HG02938 (cell line): ENCODE measurements around the gene DMXL1.
A peak's percentile ranks its signal among the peaks of the same experiment; 100 is the strongest.

ENCODE experiments used
- ATAC-seq: cut with Tn5 transposase; IDR thresholded peaks from one replicate; pipeline ENCODE4 v1.9.1; 2021; ENCODE audit warnings: mild to moderate bottlenecking, moderate library complexity; ENCODE audit not compliant: unreplicated experiment

Gene DMXL1

DNA sequence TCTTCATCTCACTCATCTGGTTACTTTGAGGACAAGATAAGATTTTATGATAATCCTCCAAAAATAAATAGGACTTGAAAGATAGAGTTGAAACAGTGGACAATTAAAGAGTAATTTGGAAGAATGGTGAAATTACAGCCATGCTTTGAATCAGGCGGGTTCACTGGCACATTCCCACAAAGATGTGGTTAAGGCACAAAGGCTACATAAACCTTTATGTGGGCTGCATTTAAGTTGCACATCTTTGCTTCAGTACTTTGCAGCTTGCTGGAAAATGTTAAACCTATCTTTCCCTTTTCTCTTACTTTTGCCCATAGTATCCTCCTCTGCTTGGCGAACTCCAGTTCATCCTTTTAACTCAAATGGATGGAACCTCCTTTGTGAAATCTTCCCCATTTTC, 192.8 kb downstream of the DMXL1 start:
- ATAC-seq = no peak

DNA sequence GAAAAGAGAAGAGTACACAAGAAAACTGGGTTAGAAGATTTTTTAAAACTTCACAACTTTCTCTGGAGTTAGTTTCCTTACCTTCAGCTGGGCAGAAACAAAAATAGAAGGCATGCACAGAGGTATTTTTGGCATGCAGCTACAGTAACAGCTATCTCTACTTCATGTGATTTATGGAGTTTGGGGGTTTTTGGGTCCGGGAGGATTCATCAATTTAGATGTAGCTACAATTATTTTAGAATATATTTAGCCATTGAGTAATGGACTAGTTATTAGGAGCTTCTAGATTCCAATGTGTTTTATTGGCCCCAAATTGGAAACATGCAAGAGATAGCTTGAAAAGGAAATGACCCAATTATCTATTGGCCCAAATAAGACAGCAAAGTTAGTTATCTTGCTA, 193.3 kb downstream of the DMXL1 start:
- ATAC-seq = no peak

DNA sequence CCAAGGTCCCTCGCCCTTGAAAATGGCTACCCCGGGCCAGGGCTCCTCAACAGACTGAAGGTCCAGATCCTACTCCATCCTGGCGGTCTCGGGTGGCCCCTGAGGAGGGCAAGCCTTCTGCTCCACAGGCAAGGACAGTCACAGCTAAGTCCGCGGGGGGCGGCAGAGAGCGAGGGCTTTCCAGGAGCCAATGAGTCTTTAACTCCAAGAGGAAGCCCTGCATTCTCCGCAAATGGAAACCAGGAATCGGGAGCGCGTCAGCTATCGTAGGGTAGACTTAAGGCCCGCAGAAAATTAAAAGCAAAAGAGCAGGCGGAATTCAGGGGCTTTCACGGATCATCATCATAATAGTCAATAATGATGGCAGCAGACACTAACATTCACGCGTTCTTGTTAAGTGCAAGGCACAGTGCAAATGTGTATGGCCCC, 197.1 kb downstream of the DMXL1 start:
- peak; percentile 88 for ATAC-seq

DNA sequence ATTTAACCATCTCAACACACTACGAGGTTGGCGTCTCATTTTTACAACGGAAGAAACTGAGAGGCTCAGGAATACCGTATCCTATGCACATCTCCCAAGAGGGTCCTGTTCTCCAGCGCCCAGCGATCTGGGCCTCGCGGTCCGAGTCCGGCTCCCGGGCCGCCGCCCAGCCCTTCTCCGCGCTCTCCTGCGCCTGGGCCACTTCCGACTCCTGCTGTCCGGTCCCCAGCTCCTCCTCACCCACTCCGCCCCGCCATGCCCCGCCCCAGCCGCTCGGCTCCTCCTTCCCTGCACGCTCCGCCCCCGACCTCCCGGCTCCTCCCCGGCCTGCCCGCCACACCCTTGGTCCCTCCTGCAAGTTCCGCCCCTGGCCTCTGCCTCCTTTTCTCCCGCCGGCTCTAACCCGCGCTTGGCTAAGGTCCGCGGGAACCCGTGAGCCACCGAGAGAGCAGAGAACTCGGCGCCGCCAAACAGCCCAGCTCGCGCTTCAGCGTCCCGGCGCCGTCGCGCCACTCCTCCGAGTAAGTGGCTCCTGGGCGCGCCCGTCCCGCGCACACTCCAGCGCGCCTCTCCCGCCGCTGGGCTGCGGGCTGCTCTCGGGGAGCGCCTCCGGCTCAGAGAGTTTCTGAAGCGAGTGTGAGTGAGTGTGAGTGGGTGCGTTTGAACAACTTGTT, 197.6 kb downstream of the DMXL1 start:
- ATAC-seq = peak; percentile 82

DNA sequence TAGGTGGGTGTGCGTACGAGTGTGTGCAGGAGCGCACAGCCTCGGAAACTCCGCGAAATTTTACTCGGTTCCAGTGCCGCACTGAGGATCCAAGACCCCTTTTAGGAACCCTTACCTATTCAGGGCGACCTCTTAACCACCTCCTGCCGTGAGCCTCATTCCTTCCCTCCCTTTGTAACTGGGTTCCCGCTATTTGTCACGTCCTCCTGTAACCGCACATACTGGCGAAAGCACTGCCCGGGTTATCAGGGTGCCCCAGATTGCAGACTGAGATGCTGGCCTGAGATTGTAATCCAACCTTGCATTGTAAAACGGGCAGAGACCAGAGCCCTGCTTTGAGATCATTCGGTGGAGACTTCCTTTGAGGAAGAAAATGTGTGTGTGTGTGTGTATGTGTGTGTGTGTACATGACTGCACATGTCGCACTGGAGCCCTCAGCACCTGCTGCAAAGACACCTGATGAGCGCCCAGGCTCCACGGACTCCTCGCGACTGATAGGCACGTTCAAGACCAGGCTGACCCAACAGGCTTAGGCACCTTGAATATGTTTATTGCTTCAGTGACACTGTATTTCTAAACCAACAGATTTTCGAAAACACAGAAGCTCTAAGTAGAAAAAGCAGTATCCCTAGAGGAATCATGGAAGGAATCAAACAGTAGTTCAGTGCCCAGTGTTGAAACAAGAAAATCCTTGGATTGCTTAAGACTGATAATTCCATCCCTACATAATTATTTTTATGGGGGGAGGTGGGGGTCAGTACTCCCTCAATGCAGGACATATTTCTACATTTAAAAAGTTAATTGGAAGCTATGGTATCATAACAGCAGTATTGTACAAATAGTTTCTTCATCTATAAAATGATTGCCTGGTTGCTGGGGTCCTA, 198.4 kb downstream of the DMXL1 start:
- peak; percentile 5 for ATAC-seq

DNA sequence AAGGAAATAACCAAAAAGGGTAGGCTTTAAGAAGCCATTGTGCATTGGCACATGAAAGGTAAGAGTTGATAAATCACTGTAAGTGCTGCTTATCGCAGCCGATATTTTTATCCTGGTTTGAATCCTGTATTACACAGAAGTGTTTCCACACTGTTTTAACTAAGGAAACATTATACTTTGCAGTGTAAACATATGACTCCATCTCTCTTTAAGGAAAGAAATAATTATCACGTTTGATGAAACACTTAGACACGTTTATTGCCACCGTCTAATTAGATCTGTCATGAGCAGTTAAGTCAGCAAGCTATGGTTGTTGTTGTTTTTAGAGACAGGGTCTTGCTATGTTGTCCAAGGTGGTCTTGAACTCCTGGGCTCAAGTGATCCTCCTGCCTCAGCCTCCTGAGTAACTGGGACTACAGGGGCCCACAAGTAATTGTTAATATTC, 199.3 kb downstream of the DMXL1 start:
- ATAC-seq = no peak

DNA sequence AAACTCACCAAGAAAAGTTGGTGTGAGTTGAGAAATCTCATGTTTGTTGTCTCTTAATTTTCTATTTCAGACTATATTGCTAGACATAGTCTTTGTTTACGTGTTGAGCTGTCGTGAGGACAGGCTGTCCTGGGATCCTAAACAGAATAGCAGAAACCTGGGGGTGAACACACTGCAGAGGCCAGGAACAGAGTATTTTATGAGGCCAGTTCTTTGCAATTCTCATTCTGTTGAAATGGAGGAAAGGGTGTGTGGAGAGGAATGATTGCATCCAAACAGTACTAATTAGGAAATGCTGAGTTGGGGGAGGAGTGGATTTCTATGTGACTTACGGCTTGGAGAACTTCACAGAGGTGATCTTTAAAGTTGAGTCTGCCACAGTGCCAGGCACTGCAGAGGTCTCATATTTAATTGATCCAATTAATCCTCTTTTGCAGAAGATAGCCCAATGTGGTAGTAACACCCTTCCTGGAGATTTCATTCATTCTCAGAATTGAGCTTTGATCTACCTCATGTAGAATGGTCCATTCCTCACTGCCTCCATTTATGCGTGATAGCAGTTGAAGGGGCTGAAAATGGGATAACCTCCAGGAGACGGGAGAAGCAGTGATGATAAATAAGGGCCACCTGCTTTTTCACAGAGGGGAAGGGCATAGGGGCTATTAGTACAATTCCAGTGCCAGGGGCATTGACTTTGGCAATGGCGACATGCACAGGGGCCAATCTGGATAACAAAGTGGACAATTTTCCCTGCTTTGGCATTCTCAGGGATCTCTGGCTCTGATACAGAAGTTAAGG, 200.3 kb downstream of the DMXL1 start:
- no peak for ATAC-seq

DNA sequence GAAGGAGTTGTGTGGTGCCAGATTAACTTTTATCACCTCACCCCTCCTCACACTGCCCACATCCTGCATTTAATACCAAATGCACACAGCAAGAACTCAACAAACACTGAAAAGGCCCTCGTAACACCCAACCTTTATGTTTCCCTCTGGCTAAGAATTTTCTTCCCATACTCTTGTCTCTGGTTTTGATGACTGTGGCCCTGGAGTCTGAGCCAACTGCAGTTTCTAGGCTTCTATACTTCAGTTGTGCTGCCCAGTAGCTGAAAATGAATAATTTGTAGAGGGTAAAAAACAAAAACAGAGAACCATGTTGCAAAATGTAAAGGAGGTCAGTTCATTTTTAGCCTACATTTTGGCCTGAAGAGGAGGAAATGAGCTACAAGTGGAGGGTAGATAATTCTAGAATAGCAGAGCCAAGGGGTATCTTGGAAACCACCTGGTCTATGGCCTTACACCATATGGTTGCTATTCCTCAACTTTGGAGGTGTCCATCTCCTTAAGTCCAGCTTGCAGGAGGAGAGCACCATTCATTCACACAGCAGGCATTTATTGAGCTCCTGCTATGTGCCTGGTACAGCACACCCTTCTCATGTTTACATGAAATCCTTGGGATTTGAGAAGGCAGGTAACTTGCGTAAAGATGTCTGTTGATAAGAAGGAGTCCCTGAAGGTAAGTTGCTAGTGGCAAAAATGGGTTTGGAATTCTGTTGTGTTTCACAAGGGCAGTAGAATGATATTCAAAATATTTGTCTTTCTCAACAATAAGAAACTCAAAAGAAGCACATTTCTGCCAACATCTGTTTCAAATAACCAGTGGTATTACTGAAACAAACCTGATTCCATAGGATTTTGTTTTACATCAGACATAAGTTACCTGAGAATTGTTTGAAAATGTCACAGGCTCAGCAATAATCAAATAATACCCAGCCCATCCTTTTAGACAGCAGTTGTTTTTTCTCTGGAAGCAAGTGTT, 201.2 kb downstream of the DMXL1 start:
- ATAC-seq = no peak

DNA sequence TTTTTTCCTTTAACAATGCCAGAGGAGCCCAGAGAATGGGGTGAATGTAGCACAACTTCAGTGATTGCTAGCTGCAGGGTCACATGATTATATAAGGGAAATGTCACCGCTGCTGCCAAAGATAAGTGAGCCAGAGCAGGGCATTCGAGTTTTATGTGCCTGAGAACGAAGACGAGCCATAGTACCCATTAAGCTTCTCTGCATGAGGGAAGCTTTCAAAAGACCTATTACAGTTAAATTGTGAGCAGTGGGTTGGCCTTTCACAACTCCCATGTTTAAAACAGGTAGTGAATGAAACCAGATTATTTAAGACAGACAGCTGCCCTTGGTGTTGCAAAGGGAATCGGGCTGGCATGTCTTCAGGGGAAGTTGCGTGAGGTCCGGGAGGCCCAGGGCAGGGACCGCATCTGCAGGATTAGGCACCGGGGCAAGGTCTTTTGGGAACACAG, 202.5 kb downstream of the DMXL1 start:
- ATAC-seq = no peak

DNA sequence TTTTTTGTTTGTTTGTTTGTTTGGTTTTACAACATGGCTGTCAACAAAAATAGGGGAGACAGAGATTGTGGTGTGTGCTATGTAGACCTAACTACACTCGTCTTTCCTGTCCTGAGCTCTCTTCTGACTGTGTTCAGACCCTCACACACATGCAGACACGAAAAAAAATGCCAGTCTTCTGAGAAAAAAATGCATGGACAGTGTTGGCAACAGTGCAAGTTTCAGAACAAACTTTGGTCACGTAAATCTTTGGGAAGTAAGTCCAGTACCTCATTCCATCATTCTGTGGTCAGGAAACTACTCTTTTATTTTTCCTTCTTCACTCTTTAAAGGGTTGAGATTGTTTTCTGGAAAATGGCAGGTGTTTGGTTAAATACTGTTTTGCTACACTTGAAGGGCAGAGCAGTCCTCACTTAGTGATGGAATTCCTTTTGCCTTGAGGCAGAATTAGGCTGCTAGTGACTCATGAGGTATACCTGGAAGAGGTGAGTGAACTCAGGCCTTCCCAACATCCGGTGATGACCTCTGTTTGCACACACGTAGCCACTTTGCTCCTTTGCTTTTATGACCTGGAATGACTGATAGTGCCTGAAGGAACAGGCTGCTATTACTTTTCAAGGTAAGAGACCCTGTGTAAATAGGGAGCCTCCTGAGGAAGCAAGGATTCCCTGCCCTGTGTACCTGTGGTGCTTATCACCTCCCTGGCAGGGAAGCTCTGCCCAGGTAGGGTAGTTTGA, 203.3 kb downstream of the DMXL1 start:
- ATAC-seq = no peak

DNA sequence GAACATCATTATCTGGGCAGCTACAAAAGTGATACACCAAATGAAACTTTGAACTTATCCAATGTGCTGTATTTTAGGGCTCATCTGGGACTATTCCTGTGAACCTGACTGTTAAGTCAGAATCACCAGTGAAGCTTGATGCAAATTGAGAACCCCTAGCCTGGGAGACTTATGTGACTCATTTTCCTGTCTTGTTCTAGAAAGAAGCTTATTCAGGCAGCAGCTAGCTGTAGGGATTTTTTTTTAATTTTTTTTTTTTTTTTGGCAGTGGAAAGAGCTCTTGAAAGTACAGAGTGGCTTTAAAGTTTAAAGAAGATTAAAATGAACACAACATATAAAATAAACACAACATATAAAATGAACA, 203.9 kb downstream of the DMXL1 start:
- peak; percentile 36 for ATAC-seq

DNA sequence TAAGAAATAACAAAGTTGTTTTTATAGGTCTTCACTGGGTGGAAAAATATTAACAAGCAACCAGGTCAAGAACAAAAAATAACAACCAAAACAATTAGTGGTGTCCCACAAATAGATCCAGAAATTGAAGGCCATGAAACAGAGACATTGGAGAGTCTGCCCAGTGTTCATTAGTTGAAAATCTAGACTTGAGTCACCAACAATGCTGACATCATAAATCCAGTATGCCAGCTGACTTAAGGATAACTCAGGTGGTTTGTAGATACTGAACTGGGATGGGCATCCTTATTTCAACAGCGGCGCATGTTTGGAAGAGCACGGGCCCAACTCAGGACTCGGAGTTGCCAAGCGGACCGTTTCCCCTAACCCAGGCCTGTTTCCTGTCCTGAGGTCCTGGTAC, 204.3 kb downstream of the DMXL1 start:
- peak; percentile 3 for ATAC-seq

DNA sequence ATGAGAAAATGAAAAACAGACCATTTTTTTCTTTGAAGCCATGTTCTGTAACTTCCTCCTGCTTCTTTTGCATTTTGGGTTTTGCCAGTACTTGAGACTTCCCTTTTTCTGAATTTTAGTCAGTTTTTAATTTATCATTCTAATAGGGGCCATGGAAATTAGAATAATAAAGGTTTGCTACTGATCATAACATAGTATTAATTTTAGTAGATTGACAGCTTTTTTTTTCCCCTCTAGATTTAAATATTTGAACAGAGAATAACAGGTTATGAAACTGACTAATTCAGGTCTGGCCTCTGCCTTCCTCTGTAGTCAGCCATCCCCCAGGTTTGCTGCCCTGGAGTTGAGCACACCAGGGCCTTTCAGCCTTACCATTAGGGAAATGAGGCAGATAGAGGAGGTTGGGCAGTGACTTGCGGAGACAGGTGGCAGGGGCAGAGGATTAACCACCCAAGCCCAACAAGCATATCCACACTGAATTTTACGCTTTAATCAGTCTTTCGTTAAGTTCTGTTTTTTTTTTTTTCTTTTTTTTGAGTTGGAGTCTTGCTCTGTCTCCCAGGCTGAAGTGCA, 204.8 kb downstream of the DMXL1 start:
- peak; percentile 71 for ATAC-seq

DNA sequence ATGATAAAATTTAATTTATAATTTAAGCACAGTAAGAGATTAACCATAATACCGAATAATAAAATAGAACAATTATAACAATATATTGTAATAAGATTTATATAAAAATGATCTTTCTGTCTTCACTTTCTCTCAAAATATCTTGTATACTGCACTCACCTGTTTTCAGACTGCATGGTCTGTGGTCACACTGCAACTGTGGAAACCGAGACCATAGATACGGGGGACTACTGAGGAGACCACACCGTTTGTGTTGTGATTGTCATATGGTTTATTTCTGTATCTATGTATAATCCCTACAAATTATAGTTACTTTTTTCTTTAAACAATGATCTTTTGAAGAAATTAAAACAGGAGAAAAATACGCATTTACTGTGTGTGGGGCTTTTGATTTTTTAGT, 206.1 kb downstream of the DMXL1 start:
- ATAC-seq = peak; percentile 27

DNA sequence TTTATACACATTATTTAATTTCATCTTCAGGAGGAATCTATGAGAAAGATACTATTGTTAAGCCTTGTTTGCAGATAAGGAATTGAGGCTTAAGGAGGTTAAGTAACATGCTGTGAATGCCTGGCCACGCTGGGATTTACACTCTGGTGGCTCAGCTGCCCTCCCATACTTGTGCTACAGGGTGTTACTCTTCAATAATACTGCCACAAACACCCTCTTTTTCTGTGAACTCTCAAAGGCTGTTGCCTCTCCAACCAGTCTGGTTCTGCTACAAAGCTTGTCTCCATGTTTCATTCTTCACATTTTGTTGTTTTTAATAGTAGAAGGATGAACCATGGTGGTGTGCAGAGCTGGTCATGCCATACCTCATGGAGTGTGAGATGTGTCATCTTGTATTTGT, 208.2 kb downstream of the DMXL1 start:
- no peak for ATAC-seq

DNA sequence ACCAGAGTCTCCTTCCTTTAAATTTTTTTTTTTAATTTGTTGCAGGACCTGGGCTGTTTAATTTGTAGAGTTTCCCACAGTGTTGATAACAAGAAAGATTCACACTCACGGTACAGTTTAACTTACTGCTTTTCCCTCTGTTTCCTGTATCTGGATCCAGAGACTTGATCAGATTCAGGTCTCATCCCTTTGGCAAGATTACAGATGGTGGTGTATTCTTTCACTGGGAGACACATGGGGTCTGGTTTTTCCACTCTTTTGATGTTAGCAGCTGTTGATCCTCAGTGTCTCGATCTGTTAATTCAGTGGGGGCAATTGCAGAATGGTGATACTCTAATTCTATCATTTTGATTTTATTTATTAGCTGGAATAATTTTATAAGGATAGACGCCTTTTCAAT, 209.5 kb downstream of the DMXL1 start:
- no peak for ATAC-seq

DNA sequence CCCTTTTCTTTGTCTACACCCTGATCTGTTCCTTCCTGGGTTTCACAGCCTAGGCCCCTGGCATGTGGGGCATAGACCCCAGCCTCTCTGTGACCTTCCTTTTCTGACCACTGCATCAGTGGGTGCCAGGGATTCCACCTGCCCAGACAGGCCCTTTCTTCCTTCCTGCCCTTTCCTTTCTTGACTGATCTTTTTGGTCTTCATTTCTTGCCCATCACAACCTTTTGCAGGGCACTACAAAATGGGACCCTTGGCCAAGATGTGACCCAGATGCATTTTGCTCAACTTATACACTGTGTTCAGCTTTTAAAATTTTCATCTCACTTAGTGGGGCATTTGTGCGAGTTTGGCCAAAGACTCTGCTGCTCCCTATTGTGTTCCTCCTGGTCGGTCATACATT, 211.7 kb downstream of the DMXL1 start:
- ATAC-seq = no peak

DNA sequence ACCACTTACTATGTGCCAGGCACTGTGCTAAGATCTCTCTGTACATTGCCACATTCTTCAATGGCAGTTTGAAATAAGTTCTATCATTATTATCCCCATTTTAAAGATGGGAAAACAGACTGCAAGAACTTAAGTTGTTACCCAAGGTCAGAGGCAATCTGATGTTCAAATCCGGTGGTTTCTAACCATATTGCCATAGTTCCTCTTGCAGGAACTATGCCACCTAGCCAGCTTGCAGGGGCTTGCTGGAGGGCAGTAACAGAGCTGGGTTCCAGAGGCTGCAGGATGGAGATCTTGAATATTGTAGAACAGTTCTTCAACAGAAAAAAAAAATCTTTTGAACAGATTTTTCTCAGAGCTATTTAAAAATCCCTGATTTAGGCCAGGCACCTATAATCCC, 213.1 kb downstream of the DMXL1 start:
- no peak for ATAC-seq
